WERI-Rb-1 (cell line): ENCODE measurements around the gene LYST.

Experiments used
- DNase-seq: peaks from one replicate; pipeline ENCODE4 v3.0.0-alpha.2; 2020
- H3K27ac ChIP-seq: fragments of 250-450 bp; sonication (Bioruptor Pico); 2 replicates; pipeline ENCODE4 v1.5.1; 2020; ENCODE audit warnings: mild to moderate bottlenecking, moderate library complexity
- H3K27me3 ChIP-seq: fragments of 250-450 bp; sonication (Bioruptor Pico); 2 replicates; pipeline ENCODE4 v1.5.1; 2021; ENCODE audit warnings: mild to moderate bottlenecking, low read depth, moderate library complexity; ENCODE audit not compliant: insufficient read depth, severe bottlenecking
- H3K36me3 ChIP-seq: fragments of 250-450 bp; sonication (Bioruptor Pico); 2 replicates; pipeline ENCODE4 v1.5.1; 2020; ENCODE audit warnings: mild to moderate bottlenecking, moderate library complexity
- H3K4me3 ChIP-seq: 2 replicates; pipeline ENCODE4 v1.5.1; 2011; ENCODE audit warnings: low read depth, mild to moderate bottlenecking, control low read depth, low read length
- H3K9me3 ChIP-seq: fragments of 250-450 bp; sonication (Bioruptor Pico); 2 replicates; pipeline ENCODE4 v1.5.1; 2021; ENCODE audit warnings: mild to moderate bottlenecking, moderate library complexity; ENCODE audit not compliant: severe bottlenecking
- TF ChIP-seq, protein P1 (sequence below): IDR thresholded peaks from 2 replicates; pipeline ENCODE4 v1.5.1; 2011; ENCODE audit warnings: low read depth, mild to moderate bottlenecking, control low read depth, inconsistent platforms, low read length

LYST gene

DNA sequence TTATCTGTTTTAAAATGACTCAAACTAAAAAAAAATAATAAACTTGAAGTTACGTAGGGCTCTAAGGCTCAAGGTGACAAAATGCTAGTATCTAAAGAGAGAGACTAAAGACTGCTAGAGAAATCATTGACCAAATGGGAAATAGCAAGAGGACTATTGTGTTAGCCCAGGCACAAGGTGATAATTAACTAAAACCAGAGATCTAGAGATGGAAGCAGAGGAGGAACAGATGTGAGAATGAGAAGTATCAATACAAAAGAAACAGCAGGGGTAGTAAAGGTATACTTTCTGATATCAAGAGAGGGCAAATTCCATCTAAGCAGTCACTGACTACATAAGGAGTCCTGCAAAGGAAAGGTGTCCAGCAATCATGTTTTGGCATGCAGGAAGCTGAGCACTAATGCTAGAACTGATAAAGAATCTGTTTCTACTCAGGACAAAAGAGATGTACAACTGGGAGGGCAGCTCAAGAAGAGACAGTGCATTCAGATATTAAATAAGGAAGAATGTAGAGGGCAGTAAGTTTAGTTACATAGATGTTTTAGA, 116.9 kb downstream of the LYST start:
- no peak for DNase-seq
- TF ChIP-seq, protein P1, sequence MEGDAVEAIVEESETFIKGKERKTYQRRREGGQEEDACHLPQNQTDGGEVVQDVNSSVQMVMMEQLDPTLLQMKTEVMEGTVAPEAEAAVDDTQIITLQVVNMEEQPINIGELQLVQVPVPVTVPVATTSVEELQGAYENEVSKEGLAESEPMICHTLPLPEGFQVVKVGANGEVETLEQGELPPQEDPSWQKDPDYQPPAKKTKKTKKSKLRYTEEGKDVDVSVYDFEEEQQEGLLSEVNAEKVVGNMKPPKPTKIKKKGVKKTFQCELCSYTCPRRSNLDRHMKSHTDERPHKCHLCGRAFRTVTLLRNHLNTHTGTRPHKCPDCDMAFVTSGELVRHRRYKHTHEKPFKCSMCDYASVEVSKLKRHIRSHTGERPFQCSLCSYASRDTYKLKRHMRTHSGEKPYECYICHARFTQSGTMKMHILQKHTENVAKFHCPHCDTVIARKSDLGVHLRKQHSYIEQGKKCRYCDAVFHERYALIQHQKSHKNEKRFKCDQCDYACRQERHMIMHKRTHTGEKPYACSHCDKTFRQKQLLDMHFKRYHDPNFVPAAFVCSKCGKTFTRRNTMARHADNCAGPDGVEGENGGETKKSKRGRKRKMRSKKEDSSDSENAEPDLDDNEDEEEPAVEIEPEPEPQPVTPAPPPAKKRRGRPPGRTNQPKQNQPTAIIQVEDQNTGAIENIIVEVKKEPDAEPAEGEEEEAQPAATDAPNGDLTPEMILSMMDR: no peak
- Histone ChIP-seq H3K4me3 (no peak overlapping the region), H3K9me3 (no peaks in the 10 kb centered on the region), H3K36me3 (no peaks in the 10 kb centered on the region), H3K27ac (no peak overlapping the region), H3K27me3 (no peaks in the 10 kb centered on the region)

DNA sequence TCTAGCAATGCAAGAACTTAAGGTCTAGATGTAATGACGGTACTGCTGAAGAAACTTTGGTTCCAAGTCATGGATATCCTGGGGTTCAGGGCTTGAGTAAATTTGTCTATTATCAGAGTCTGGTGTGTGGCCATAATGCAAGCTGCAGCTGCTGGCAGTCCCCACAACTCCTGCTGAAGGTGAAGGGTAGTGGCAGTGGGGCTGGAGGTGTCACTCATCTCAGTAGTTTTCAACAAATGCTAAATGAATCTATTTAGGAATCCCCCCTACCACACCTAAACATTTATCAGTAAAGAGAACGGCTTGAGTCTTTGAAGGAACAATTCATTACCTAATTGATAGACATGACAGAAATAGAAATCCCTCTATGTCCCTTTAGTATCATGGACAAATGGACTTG, 118.0 kb downstream of the LYST start:
- no peak overlapping the region for H3K4me3 ChIP-seq
- DNase-seq: no peak
- H3K27me3 ChIP-seq: no peaks in the 10 kb centered on the region
- TF ChIP-seq, protein P1: no peak
- H3K36me3 ChIP-seq: no peaks in the 10 kb centered on the region
- H3K27ac ChIP-seq: no peak overlapping the region
- H3K9me3 ChIP-seq: no peaks in the 10 kb centered on the region

- Histone ChIP-seq H3K27ac (no peak overlapping the region), H3K4me3 (no peak overlapping the region), H3K9me3 (no peaks in the 10 kb centered on the region), H3K27me3 (no peaks in the 10 kb centered on the region), H3K36me3 (no peaks in the 10 kb centered on the region)
- TF ChIP-seq, protein P1: no peak
- no peak for DNase-seq
Measured at GRCh38 chr1:235746245-235746644, 120.5 kb downstream of the LYST start.

GRCh38 chr1:235745503-235746136, 121.1 kb downstream of the LYST start:
- H3K27ac ChIP-seq: no peak overlapping the region
- no peak for DNase-seq
- TF ChIP-seq, protein P1: no peak

GRCh38 chr1:235742914-235743599, 123.6 kb downstream of the LYST start:
- no peak overlapping the region for H3K27ac ChIP-seq

More at GRCh38 chr1:235745503-235746136, 121.1 kb downstream of the LYST start:
- H3K36me3 ChIP-seq: no peaks in the 10 kb centered on the region
- no peaks in the 10 kb centered on the region for H3K9me3 ChIP-seq
- no peak overlapping the region for H3K4me3 ChIP-seq
- no peaks in the 10 kb centered on the region for H3K27me3 ChIP-seq

More at GRCh38 chr1:235742914-235743599, 123.6 kb downstream of the LYST start:
- TF ChIP-seq, protein P1: no peak
- Histone ChIP-seq H3K36me3 (no peaks in the 10 kb centered on the region), H3K27me3 (no peaks in the 10 kb centered on the region), H3K4me3 (no peak overlapping the region), H3K9me3 (no peaks in the 10 kb centered on the region)
- DNase-seq: no peak
